ENCODE results near the gene GRID1.

The GRID1 gene

GRCh38 chr10:86018735-86019058 lies 347.9 kb downstream of the GRID1 start:
- no peak overlapping the region for H3K27ac ChIP-seq
- TF ChIP-seq POLR2AphosphoS5 (IDR thresholded peaks at IDR 0.05; ENCODE audit: borderline replicate concordance, low read depth, low read length) (no peak), FOXP2 (optimal IDR thresholded peaks at IDR 0.05; ENCODE audit: control extremely low read depth, extremely low read length, insufficient read depth) (no peak), EZH2 (IDR thresholded peaks at IDR 0.05) (no peak)
- no peak overlapping the region for H3K9ac ChIP-seq (ENCODE audit: insufficient read length)

GRCh38 chr10:86017841-86018734 lies 348.5 kb downstream of the GRID1 start:
- no peak for DNase-seq (ENCODE audit: low read depth, low spot score)
- no peak overlapping the region for H3K9ac ChIP-seq (ENCODE audit: insufficient read length)
- TF ChIP-seq EZH2 (IDR thresholded peaks at IDR 0.05) (no peak), FOXP2 (optimal IDR thresholded peaks at IDR 0.05; ENCODE audit: control extremely low read depth, extremely low read length, insufficient read depth) (no peak), POLR2AphosphoS5 (IDR thresholded peaks at IDR 0.05; ENCODE audit: borderline replicate concordance, low read depth, low read length) (no peak)
- no peak overlapping the region for H3K4me3 ChIP-seq
- H3K36me3 ChIP-seq (ENCODE audit: insufficient read depth, low read length) = no peaks in the 10 kb centered on the region
- H3K9me3 ChIP-seq (ENCODE audit: low read depth, low read length) = no peaks in the 10 kb centered on the region
- H3K27ac ChIP-seq = no peak overlapping the region

More at GRCh38 chr10:86018735-86019058, 347.9 kb downstream of the GRID1 start:
- Histone ChIP-seq H3K36me3 (ENCODE audit: insufficient read depth, low read length) (no peaks in the 10 kb centered on the region), H3K9me3 (ENCODE audit: low read depth, low read length) (no peaks in the 10 kb centered on the region), H3K4me3 (no peak overlapping the region)
- DNase-seq (ENCODE audit: low read depth, low spot score) = no peak

GRCh38 chr10:86013568-86013967 lies 353.0 kb downstream of the GRID1 start:
- no peak for DNase-seq (ENCODE audit: low read depth, low spot score)
- Histone ChIP-seq H3K9ac (ENCODE audit: insufficient read length) (no peak overlapping the region), H3K36me3 (ENCODE audit: insufficient read depth, low read length) (no peaks in the 10 kb centered on the region), H3K9me3 (ENCODE audit: low read depth, low read length) (no peaks in the 10 kb centered on the region), H3K4me3 (no peak overlapping the region), H3K27ac (no peak overlapping the region)
- no peak for TF ChIP-seq FOXP2 (optimal IDR thresholded peaks at IDR 0.05; ENCODE audit: control extremely low read depth, extremely low read length, insufficient read depth)
- TF ChIP-seq EZH2 (IDR thresholded peaks at IDR 0.05) = no peak
- TF ChIP-seq POLR2AphosphoS5 (IDR thresholded peaks at IDR 0.05; ENCODE audit: borderline replicate concordance, low read depth, low read length) = no peak

GRCh38 chr10:86007171-86007570 lies 359.4 kb downstream of the GRID1 start:
- Histone ChIP-seq H3K36me3 (ENCODE audit: insufficient read depth, low read length) (no peaks in the 10 kb centered on the region), H3K9me3 (ENCODE audit: low read depth, low read length) (no peaks in the 10 kb centered on the region), H3K9ac (ENCODE audit: insufficient read length) (no peak overlapping the region)

GRCh38 chr10:86004337-86004736 lies 362.3 kb downstream of the GRID1 start:
- Histone ChIP-seq H3K4me3 (no peak overlapping the region), H3K27ac (no peak overlapping the region), H3K9me3 (ENCODE audit: low read depth, low read length) (no peaks in the 10 kb centered on the region), H3K36me3 (ENCODE audit: insufficient read depth, low read length) (no peaks in the 10 kb centered on the region), H3K9ac (ENCODE audit: insufficient read length) (no peak overlapping the region)
- DNase-seq (ENCODE audit: low read depth, low spot score) = no peak
- TF ChIP-seq POLR2AphosphoS5 (IDR thresholded peaks at IDR 0.05; ENCODE audit: borderline replicate concordance, low read depth, low read length) = no peak
- no peak for TF ChIP-seq EZH2 (IDR thresholded peaks at IDR 0.05)
- no peak for TF ChIP-seq FOXP2 (optimal IDR thresholded peaks at IDR 0.05; ENCODE audit: control extremely low read depth, extremely low read length, insufficient read depth)

More at GRCh38 chr10:86007171-86007570, 359.4 kb downstream of the GRID1 start:
- no peak overlapping the region for H3K27ac ChIP-seq
- H3K4me3 ChIP-seq = no peak overlapping the region
- no peak for TF ChIP-seq FOXP2 (optimal IDR thresholded peaks at IDR 0.05; ENCODE audit: control extremely low read depth, extremely low read length, insufficient read depth)
- TF ChIP-seq POLR2AphosphoS5 (IDR thresholded peaks at IDR 0.05; ENCODE audit: borderline replicate concordance, low read depth, low read length) = no peak
- TF ChIP-seq EZH2 (IDR thresholded peaks at IDR 0.05) = no peak
- DNase-seq (ENCODE audit: low read depth, low spot score) = no peak

- TF ChIP-seq FOXP2 (optimal IDR thresholded peaks at IDR 0.05; ENCODE audit: control extremely low read depth, extremely low read length, insufficient read depth) (no peak), POLR2AphosphoS5 (IDR thresholded peaks at IDR 0.05; ENCODE audit: borderline replicate concordance, low read depth, low read length) (no peak), EZH2 (IDR thresholded peaks at IDR 0.05) (no peak)
- Histone ChIP-seq H3K4me3 (no peak overlapping the region), H3K9ac (ENCODE audit: insufficient read length) (no peak overlapping the region), H3K36me3 (ENCODE audit: insufficient read depth, low read length) (no peaks in the 10 kb centered on the region), H3K9me3 (ENCODE audit: low read depth, low read length) (no peaks in the 10 kb centered on the region), H3K27ac (no peak overlapping the region)
- no peak for DNase-seq (ENCODE audit: low read depth, low spot score)
These were observed 363.4 kb downstream of the GRID1 start for GRCh38 chr10:86003201-86003621.

GRCh38 chr10:86001521-86001920 lies 365.1 kb downstream of the GRID1 start:
- Histone ChIP-seq H3K27ac (no peak overlapping the region), H3K36me3 (ENCODE audit: insufficient read depth, low read length) (no peaks in the 10 kb centered on the region), H3K9me3 (ENCODE audit: low read depth, low read length) (no peaks in the 10 kb centered on the region), H3K4me3 (no peak overlapping the region), H3K9ac (ENCODE audit: insufficient read length) (no peak overlapping the region)
- no peak for TF ChIP-seq FOXP2 (optimal IDR thresholded peaks at IDR 0.05; ENCODE audit: control extremely low read depth, extremely low read length, insufficient read depth)
- no peak for TF ChIP-seq POLR2AphosphoS5 (IDR thresholded peaks at IDR 0.05; ENCODE audit: borderline replicate concordance, low read depth, low read length)
- TF ChIP-seq EZH2 (IDR thresholded peaks at IDR 0.05) = no peak
- no peak for DNase-seq (ENCODE audit: low read depth, low spot score)

- TF ChIP-seq EZH2 (IDR thresholded peaks at IDR 0.05) (no peak), POLR2AphosphoS5 (IDR thresholded peaks at IDR 0.05; ENCODE audit: borderline replicate concordance, low read depth, low read length) (no peak), FOXP2 (optimal IDR thresholded peaks at IDR 0.05; ENCODE audit: control extremely low read depth, extremely low read length, insufficient read depth) (no peak)
- H3K9me3 ChIP-seq (ENCODE audit: low read depth, low read length) = no peaks in the 10 kb centered on the region
- no peak overlapping the region for H3K9ac ChIP-seq (ENCODE audit: insufficient read length)
- no peaks in the 10 kb centered on the region for H3K36me3 ChIP-seq (ENCODE audit: insufficient read depth, low read length)
- H3K27ac ChIP-seq = no peak overlapping the region
- H3K4me3 ChIP-seq = no peak overlapping the region
- no peak for DNase-seq (ENCODE audit: low read depth, low spot score)
These were observed 369.1 kb downstream of the GRID1 start for GRCh38 chr10:85997544-85997943.
